Hindlimb muscle (tissue), 1 donor: ENCODE results near the gene LMOD3. TPM values are rescaled to one million over a fixed set of nuclear protein-coding genes. Genes with fewer than 3 reads are reported as not detected.

Experiments used
- DNase-seq: peaks from one replicate; pipeline ENCODE4 v3.0.0-alpha.2; 2013
- polyA plus RNA-seq: library from polyadenylated mRNA; unstranded; fragments of 120-200 nt; gene quantifications from one replicate; pipeline ENCODE4 v1.2.1, GENCODE V29; 2013; ENCODE audit not compliant: insufficient read length

Gene LMOD3
- polyA plus RNA-seq, 1 donor: 163 TPM

- DNase-seq: no peak
Measured at GRCh38 chr3:69091389-69092029, 30.9 kb downstream of the LMOD3 start.

GRCh38 chr3:69090021-69090420 lies 32.4 kb downstream of the LMOD3 start:
- DNase-seq: no peak

GRCh38 chr3:69088063-69088462 lies 34.3 kb downstream of the LMOD3 start:
- DNase-seq: no peak

- DNase-seq: no peak
Measured at GRCh38 chr3:69087030-69087791, 35.2 kb downstream of the LMOD3 start.

- DNase-seq: peak; percentile 66
Measured at GRCh38 chr3:69085833-69086722, 36.3 kb downstream of the LMOD3 start.

- DNase-seq: no peak
Measured at GRCh38 chr3:69085168-69085832, 37.1 kb downstream of the LMOD3 start.

- peak; percentile 95 for DNase-seq
Measured at GRCh38 chr3:69084326-69085167, 37.8 kb downstream of the LMOD3 start, which contains the start of gene ARL6IP5. Gene ARL6IP5, plus strand, starts transcription at chr3:69084937. Its CDS starts 111 bp downstream, at chr3:69085048.

GRCh38 chr3:69082805-69083204 lies 39.6 kb downstream of the LMOD3 start:
- no peak for DNase-seq

GRCh38 chr3:69082361-69082760 lies 40.0 kb downstream of the LMOD3 start:
- no peak for DNase-seq

GRCh38 chr3:69081583-69082262 lies 40.7 kb downstream of the LMOD3 start:
- no peak for DNase-seq

- peak; percentile 85 for DNase-seq
Measured at GRCh38 chr3:69080233-69080920, 42.0 kb downstream of the LMOD3 start, which contains the start of gene UBA3. Gene UBA3, minus strand, starts transcription at chr3:69080365. Its CDS starts 12 bp downstream, at chr3:69080353.

GRCh38 chr3:69079269-69080159 lies 42.9 kb downstream of the LMOD3 start:
- DNase-seq: no peak

GRCh38 chr3:69072928-69073327 lies 49.5 kb downstream of the LMOD3 start:
- no peak for DNase-seq

GRCh38 chr3:69066121-69066520 lies 56.3 kb downstream of the LMOD3 start:
- no peak for DNase-seq

GRCh38 chr3:69065318-69065964 lies 57.0 kb downstream of the LMOD3 start:
- no peak for DNase-seq

GRCh38 chr3:69063636-69064035 lies 58.8 kb downstream of the LMOD3 start:
- DNase-seq: no peak

- DNase-seq: no peak
Measured at GRCh38 chr3:69059688-69060087, 62.7 kb downstream of the LMOD3 start.

GRCh38 chr3:69058947-69059224 lies 63.5 kb downstream of the LMOD3 start:
- no peak for DNase-seq
